Body of pancreas (tissue), 4 donors: ENCODE measurements around the gene BTBD9. TPM values are rescaled to one million over a fixed set of nuclear protein-coding genes. Genes with fewer than 3 reads are reported as not detected.

Source experiments
- ATAC-seq: fragments of 150-250 bp; one replicate; pipeline ENCODE4 v1.9.1; 2016
- DNase-seq, 4 donors: peaks; one replicate each; pipeline ENCODE4 v3.0.0-alpha.2; 2019
- H3K27ac ChIP-seq, 4 donors: fragments of 200-600 bp; sonication (generic); 1 replicate in 3 of 4; 2 replicates in 1 of 4; pipeline versions ENCODE4 v1.5.1 to v1.6.1; 2016 to 2019; ENCODE audit warnings: mild to moderate bottlenecking in 1 of 4, mixed read lengths in 1 of 4, moderate library complexity in 1 of 4
- H3K27me3 ChIP-seq, 2 donors: fragments of 200-600 bp; sonication (generic); one replicate each; pipeline ENCODE4 v1.6.0; 2016; ENCODE audit warnings: mild to moderate bottlenecking in 1 of 2
- H3K36me3 ChIP-seq, 2 donors: fragments of 200-600 bp; sonication (generic); replicated peaks in 1 of 2; 2 replicates each; pipeline ENCODE4 v1.5.1; 2016; ENCODE audit warnings: low read depth in 2 of 2; ENCODE audit not compliant: insufficient read depth in 1 of 2
- H3K4me1 ChIP-seq: fragments of 200-600 bp; sonication (generic); one replicate; pipeline ENCODE4 v1.6.0; 2016
- H3K4me3 ChIP-seq, 2 donors: fragments of 200-600 bp; sonication (generic); 1 replicate in 1 of 2; 2 replicates in 1 of 2; pipeline ENCODE4 v1.5.1; 2016 to 2019
- H3K9me3 ChIP-seq, 3 donors: fragments of 200-600 bp; sonication (generic); 1 replicate in 2 of 3; 2 replicates in 1 of 3; pipeline ENCODE4 v1.5.1; 2016
- POLR2A ChIP-seq, 3 donors: fragments of 450-650 bp; IDR thresholded peaks; one replicate each; pipeline ENCODE4 v1.6.1; 2016; ENCODE audit warnings: antibody characterized with exemption in 3 of 3, mild to moderate bottlenecking in 2 of 3
- WGBS, 2 donors: methylation state at CpG; one replicate each; pipeline ENCODE4 v1.1.5; 2017; 5-methylcytosine and 5-hydroxymethylcytosine counted together
- intact Hi-C: fragments of 100-400 bp; cut with DNase I; formaldehyde crosslinking; loops from one replicate; pipeline ENCODE4 v1.15.1; 2023
- total RNA-seq, 2 donors: library from RNA; depleted of rRNA; stranded (reverse); fragments of >200 nt; gene quantifications; one replicate each; pipeline ENCODE4 v1.1.0, GENCODE V29; 2016
- TF ChIP-seq, protein P1 (sequence below), 7 experiments: fragments of 450-650 bp in 4 of 7; fragments of 200-600 bp in 3 of 7; sonication (generic) in 3 of 7; IDR thresholded peaks; one replicate each; pipeline ENCODE4 v1.5.1; 2016 to 2019; ENCODE audit warnings: antibody characterized with exemption in 7 of 7

BTBD9 gene
- total RNA-seq, 2 donors from 2014 or later = 11.9 to 29.3 TPM

DNA sequence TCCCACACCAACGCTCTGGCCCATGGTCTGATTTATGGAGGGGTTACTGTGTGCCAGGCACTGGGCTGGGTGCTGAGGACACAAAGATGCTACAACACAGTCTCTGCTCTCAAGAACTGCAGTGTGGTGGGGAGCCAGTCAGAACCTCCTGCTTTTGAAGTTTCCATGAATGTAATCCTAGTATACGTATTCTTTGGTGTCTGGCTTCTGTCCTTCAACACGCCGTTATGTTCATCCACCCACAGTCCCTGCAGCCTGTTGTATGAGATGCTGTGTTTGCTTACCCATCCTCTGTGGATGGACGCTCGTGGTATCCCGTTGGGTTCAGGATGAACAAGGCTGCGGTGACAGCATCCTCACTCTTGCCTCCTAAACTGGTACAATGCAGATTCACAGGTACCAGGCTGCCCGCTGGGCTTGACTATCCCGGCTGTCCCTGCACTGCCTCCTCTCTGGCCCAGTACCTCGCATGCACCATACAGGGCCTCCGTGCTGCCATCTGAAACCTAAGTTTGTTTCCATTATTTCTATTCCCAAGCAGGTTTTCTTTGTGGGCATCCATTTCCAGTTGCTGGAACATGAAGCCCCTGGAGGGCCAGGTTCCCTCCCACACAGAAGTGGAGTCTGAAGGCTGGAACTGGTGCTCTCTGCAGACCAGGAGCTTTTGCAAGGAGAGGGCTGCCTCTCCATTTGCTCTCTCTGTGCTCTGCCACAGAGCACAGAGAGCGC is 455.7 kb downstream of the BTBD9 start:
- intact Hi-C loops = no loop called here
- H3K9me3 ChIP-seq = no peaks in the 10 kb centered on the region
- H3K27me3 ChIP-seq = no peaks in the 10 kb centered on the region
- H3K27ac ChIP-seq = no peak overlapping the region
- WGBS, 2 donors = 89 to 91% methylated on average over 13 of the region's 13 CpGs
- no peak for ATAC-seq
- H3K36me3 ChIP-seq = no peaks in the 10 kb centered on the region
- TF ChIP-seq POLR2A (IDR thresholded peaks at IDR 0.05) = no peak
- TF ChIP-seq, protein P1, sequence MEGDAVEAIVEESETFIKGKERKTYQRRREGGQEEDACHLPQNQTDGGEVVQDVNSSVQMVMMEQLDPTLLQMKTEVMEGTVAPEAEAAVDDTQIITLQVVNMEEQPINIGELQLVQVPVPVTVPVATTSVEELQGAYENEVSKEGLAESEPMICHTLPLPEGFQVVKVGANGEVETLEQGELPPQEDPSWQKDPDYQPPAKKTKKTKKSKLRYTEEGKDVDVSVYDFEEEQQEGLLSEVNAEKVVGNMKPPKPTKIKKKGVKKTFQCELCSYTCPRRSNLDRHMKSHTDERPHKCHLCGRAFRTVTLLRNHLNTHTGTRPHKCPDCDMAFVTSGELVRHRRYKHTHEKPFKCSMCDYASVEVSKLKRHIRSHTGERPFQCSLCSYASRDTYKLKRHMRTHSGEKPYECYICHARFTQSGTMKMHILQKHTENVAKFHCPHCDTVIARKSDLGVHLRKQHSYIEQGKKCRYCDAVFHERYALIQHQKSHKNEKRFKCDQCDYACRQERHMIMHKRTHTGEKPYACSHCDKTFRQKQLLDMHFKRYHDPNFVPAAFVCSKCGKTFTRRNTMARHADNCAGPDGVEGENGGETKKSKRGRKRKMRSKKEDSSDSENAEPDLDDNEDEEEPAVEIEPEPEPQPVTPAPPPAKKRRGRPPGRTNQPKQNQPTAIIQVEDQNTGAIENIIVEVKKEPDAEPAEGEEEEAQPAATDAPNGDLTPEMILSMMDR (IDR thresholded peaks at IDR 0.05) = no peak
- no peak for DNase-seq
- H3K4me3 ChIP-seq = no peak overlapping the region
- no peaks in the 10 kb centered on the region for H3K4me1 ChIP-seq

DNA sequence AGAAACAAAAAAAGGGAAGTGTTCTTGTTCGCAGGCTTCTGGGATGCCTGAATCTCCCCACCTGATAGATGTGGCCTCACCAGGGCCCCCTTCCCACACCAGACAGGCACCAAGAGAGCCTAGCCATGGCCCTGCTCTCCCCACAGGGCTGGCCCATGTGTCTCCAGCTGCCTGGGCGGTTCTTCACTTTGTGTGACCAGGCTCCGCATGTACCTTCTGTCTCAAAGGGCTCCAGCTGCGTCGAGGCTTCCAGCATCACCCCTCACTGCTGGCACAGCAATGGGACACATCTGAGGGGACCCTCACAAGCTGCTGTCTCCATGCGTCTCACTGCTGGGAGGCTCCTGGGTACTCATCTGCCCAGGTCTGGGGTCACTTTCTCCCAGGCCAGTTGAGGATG is 457.3 kb downstream of the BTBD9 start:
- intact Hi-C loops = no loop called here
- Histone ChIP-seq H3K9me3 (no peaks in the 10 kb centered on the region), H3K4me3 (no peak overlapping the region), H3K36me3 (no peaks in the 10 kb centered on the region), H3K27ac (no peak overlapping the region), H3K27me3 (no peaks in the 10 kb centered on the region), H3K4me1 (peaks cover 2% of the 10 kb centered on the region)
- ATAC-seq = no peak
- TF ChIP-seq POLR2A (IDR thresholded peaks at IDR 0.05) = no peak
- TF ChIP-seq, protein P1 (IDR thresholded peaks at IDR 0.05) = no peak
- WGBS, 2 donors = 83 to 97% methylated on average over 6 of the region's 6 CpGs
- no peak for DNase-seq

DNA sequence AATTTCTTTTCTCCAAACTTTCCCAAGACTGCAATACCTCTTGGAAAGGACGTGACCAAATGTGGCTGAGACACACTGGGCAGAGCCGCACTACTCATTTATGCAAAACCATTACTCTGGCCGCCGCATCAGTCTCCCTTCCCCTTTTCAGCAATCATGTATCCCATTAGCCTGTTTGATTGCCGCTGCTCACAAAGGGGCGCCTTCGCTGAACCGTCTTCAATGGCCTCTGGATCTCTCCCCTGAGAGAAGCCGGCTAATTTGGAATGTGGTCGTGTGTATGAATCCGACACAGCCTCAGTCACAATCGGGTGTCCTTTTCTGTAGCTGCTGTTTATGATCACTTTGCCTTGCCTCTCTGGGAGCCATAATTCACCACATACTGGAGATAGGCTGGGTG is 459.1 kb downstream of the BTBD9 start:
- Histone ChIP-seq H3K4me3 (no peak overlapping the region), H3K9me3 (no peaks in the 10 kb centered on the region), H3K27me3 (no peaks in the 10 kb centered on the region), H3K36me3 (no peaks in the 10 kb centered on the region), H3K27ac (no peak overlapping the region), H3K4me1 (peaks cover 11% of the 10 kb centered on the region)
- intact Hi-C loops = no loop called here
- ATAC-seq (no peak), DNase-seq (peak in 1 of 4 donors; percentile 1)
- 95% methylated on average over 12 of the region's 12 CpGs for WGBS, 2 donors
- TF ChIP-seq, protein P1 (IDR thresholded peaks at IDR 0.05) = no peak
- TF ChIP-seq POLR2A (IDR thresholded peaks at IDR 0.05) = no peak

DNA sequence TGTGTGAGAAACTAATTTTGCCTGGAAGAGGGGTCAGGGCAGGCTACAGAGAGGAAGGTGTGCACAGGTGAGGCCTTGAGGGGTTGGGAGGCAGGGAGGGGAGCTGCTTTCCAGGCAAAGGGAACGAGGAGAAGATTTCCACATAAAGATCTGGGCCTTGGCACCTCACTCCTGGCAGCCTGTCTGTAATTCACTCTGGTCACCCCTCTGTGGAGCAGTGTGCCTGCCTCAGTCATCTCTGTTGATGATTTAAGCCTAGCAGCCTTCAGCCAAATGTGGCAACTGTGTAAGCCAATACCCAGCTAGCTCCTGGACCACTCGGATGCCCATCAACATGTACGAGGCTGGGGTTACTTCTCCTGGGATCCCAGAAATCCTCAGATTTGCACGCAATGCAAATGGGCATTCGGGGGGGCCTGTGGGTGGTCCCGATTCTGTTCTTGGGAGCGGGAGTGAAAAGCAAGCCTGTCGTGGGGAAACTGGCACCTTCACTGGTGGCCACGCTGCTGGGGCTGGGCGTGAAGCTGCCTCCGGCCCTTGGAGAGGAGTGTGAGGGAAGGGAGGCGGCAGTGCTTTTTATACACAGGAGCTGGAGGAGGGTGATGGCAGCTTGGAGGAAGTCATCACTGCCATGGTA is 459.8 kb downstream of the BTBD9 start:
- Histone ChIP-seq H3K4me3 (no peak overlapping the region), H3K36me3 (no peaks in the 10 kb centered on the region), H3K27me3 (no peaks in the 10 kb centered on the region), H3K27ac (no peak overlapping the region), H3K9me3 (no peaks in the 10 kb centered on the region), H3K4me1 (peaks cover 11% of the 10 kb centered on the region)
- TF ChIP-seq, protein P1 (IDR thresholded peaks at IDR 0.05) = no peak
- no peak for TF ChIP-seq POLR2A (IDR thresholded peaks at IDR 0.05)
- ATAC-seq = no peak
- intact Hi-C loops = no loop called here
- DNase-seq = peak in 1 of 4 donors; percentile 5
- 84 to 88% methylated on average over 12 of the region's 12 CpGs for WGBS, 2 donors
